Stimulated activated naive CD4-positive, alpha-beta T cell (primary cell): ENCODE data around the gene TSPAN12.
A peak's percentile ranks its signal among the peaks of the same experiment; 100 is the strongest.
"Not testable (repeated sequence)": the region's sequence is repeated elsewhere in the genome, so short reads cannot be mapped to it uniquely, and the experiment has no call there.

Experiments
- DNase-seq, 6 experiments: peaks; one replicate each; lab custom pipeline; 2025; lab: John Stamatoyannopoulos, UW

TSPAN12 gene, protein sequence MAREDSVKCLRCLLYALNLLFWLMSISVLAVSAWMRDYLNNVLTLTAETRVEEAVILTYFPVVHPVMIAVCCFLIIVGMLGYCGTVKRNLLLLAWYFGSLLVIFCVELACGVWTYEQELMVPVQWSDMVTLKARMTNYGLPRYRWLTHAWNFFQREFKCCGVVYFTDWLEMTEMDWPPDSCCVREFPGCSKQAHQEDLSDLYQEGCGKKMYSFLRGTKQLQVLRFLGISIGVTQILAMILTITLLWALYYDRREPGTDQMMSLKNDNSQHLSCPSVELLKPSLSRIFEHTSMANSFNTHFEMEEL

DNA sequence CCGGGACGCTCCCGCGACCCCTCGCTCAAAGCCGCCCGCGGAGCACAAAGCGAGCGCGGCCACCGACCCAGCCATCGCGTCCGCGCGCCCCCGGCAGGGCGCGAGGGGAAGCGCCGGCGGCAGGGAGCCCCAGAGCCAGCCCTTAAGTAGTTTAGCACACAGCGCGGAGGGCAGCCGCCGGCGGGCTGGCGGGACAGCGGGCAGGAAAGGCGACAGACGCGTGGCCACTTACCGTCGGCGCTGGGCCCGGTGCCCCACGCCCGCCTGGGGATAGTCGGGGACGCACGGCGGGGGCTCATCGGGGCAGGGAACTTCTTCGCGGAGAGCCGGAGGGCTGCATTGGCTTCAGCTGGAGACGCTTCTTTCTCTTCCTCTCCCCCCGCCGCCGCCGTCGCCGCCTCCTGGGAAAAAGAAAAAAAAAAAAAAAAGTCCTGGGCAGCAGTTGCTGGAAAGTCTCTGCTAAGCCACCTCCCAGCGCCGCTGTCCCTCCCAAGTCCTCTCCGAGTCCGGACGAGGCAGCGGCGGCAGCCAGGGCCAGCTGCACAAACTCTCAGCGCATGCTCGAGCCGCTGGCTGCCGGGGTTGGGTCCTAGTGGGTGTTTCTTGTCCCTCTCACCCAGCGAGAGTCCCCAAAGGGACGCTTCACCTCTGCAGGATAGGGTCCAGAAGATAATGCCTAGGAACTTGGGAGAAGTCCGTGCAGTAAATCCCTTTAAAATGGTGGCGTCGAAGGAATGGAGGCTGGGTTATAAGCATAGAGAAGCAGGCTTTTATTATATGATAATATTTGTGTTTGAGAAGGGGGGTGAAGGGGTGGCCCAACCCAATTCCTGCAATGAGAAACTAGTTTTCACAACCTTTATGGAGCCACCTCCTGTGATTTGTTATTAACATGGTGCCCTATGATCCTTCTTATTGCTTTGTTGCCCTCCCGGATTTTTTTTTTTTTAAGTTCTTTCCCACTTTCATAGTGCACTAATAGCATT is at the start of gene TSPAN12:
TSPAN12 (minus strand) TSS at position 557 of the 986 bp plus-strand sequence. CDS start 1,381 bp downstream, outside the sequence.
- DNase-seq: peak in 5 of 6 experiments; percentile 2 to 20 (median 10)

DNA sequence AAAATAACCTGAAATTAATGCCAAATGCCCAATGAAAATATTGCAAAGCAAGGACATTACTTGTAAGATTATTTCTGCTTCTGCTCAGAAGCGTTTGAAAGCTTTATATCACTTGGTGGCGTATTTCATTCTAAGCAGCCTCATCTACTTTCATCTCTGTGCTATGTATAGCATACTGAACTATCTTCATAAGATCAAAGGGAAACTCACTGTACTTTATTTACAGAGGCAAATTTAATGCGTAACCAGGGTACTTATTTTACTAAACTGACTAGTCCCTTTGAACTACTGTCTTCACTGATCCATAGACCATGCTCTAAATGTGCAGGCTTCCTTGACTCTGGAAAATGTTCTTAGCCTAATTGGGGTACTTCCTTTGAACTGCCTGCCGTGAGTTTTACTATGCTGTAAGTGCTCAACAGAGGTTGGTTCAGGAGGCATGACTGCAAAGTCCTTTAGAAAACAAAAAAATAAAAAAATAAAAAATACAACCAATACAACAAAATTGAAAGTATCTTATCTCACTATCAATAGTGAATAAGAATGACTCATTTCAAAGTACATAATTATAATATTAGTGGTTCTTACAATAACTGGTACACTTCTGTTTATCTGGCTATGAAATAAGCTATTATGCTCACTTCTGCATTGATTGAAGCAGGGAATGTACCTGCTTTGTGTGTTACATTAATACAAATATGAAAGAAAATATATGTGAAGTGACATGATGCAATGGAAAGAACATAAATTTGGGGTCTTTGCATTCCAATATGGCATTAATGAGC is 41.0 kb upstream of the TSPAN12 start:
- no peak for DNase-seq

DNA sequence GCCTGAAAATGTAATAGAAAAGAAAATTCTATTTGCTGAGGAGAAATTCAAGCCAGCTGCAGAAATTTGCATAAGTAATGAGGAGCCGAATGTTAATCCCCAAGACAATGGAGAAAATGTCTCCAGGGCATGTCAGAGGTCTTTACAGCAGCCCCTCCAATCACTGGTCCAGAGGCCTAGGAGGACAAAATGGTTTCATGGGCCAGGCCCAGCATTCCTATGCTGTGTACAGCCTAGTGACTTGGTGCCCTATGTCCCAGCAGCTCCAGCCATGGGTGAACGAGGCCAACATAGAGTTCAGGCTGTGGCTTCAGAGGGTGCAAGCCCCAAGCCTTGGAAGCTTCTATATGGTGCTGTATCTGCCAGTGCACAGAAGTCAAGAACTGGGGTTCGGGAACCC is 37.3 kb upstream of the TSPAN12 start:
- not testable (repeated sequence) for DNase-seq

DNA sequence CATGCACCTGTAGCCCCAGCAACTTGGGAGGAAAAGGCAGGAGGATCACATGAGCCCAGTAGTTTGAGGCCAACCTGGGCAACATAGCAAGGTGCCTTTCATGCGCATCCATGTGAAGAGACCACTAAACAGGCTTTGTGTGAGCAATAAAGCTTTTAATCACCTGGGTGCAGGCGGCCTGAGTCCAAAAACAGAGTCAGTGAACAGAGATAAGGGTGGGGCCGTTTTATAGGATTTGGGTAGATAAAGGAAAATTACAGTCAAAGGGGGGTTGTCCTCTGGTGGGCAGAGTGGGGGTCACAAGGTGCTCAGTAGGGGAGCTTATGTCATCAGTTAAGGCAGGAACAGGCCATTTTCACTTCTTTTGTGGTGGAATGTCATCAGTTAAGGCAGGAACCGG is 27.7 kb upstream of the TSPAN12 start:
- DNase-seq: not testable (repeated sequence)

DNA sequence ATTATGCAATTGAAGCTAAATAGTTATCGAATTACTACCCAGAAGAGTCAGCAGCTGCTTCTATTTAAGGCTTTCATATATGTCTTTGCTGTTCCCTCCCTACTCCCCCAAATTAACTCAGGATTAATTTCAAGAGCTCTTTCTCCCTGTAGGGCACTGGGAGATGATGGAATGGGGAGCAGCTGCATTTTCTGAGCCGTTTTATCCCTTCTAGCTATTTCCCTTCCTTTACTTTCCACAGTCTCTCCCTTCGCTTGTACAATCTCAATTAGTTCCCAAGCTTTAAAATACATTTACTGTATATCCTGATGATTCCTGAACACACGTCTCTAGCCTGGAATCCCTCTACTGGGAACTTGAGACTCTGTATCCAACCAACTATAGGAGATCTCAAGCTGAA is 19.8 kb upstream of the TSPAN12 start:
- DNase-seq: no peak

DNA sequence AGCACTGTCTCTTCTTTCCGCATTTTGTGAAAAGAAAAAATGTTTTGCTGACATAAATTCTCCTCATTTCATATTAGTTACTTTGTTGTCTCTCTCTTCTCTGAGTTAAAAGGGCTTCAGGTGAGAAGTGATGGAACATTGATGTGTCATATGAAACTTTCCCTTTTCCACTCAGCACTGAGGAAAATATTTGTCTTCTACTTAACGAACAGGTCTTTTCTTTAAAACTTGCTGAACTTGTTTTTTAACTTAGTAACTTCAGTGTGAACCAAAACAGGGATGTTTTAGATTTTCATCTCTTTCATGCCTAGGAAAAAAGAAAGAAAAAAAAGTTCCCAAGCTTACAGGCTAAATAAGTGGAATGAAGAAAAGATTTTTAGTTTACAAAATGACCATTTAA is 19.0 kb upstream of the TSPAN12 start:
- DNase-seq: no peak

DNA sequence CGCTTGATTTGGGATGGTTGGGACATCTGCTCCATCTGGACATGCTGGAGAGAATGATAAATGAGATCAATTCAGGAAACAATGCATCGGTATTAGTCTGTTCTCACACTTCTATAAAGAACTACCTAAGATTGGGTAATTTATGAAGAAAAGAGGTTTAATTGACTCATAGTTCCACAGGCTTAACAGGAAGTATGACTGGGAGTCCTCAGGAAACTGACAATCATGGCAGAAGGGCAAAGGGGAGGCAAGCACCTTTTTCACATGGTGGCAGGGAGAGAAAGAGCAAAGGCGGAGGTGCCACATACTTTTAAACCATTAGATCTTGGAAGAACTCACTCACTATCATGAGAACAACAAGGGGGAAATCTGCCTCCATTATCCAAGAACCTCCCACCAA is 16.8 kb upstream of the TSPAN12 start:
- no peak for DNase-seq

DNA sequence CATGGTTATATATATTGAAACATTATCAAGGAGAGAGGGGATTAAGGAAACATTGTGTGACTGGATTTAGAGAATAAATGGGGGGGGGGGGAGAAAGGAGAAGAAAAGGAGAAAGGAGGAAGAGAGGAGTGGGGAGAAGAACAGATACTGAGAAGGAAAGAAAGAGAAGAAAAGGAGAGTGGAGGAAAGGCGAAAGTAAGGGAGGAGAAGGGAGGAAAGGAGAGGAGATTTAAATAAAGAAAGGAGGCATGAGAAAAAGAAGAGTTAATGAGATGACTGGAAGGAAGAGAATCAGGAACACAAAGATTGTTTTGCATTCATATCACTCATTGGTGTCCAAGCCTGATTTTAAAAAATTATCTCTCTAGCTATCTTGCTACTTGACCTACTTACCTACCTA is 16.1 kb upstream of the TSPAN12 start:
- DNase-seq: no peak

DNA sequence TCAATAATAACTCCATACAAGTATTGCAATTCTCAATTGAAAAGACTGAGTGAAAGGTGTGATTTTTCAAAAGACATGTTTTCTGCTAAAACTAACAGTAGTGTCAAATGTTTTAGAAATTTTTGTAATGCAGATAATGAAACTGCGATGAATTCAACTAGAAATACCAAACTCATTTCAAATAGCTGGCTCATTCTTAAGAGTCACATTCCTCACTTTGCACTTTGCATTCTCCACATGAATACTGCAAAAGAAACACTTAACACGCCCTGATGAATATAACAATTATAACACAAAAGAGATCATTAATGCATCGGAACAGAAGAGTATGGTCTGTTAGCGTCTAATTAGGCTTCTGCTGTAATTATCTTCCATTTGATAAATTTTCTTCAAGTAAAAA is 15.5 kb upstream of the TSPAN12 start:
- DNase-seq: no peak

DNA sequence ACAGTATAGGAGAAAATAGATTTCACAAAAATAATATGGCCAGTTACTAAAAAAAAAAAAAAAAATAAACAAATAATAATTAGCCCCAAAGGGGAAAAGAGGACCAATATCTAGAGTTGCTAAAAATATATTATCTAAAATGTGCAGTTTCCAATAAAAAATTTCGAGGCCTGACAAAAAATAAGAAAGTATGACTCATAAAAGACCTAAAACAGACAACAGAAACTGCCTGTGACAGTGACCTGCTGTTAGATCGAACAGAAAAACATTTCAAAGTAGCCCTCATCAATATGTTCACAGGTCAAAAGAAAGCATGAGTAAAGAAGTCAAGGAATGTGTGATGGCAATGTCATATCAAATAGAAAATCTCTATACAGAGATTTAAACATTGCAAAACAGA is 11.8 kb upstream of the TSPAN12 start:
- DNase-seq: no peak

DNA sequence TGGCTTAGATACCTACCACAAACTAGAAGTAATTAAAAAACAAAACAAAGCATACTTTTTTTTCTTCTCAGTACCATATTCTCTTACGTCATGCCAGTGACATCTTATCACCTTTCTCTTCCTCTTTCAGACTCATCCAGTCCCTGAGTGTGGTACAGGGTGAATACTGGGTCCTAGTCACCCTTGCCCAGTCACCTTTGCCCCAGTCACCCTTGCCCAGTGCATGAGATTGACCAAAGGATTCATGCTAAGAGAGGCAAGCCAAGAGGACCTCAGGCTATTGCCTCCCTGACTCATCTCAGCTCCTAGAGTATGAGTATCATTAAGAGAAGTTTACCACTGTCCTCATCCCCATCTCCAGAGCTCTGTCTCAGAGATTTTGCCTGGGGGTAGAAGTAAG is 10.0 kb upstream of the TSPAN12 start:
- DNase-seq: no peak

DNA sequence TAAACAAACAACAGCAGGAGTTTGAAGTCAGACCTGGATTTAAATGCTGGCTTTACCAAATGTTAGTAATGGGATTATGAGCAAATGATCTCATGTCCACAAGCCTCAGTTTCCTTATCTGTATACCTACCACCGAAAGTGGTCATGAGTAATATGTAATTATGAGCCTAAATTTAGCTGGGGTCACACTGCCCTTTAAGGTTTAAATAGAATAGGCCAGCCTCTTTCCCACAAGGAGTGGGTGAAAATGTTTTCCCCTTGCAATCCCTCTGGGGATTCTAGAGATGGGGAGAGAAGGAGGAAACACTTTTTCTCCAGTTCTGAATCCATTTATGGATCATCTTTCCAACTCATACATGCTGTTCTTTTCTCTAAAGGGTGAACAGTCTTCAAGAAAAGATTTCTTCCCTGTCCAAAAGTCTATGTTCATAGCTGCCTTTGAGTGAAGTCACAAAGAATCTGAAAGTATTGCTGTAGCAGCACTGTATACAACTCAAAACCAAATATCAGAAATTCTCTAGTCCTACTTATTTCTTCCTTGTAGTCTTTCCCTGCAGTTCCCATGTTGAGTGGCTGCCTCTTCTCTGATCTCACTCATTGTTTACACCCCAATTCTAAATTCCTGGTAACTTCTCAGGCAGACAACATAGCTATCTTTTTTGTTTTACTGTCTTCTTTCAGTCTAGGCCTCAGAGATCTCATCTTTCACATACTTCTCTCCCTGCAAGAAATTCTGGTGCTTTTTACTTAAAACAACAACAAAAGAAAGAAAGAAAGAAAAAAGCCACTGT is 7.4 kb upstream of the TSPAN12 start:
- DNase-seq: no peak

DNA sequence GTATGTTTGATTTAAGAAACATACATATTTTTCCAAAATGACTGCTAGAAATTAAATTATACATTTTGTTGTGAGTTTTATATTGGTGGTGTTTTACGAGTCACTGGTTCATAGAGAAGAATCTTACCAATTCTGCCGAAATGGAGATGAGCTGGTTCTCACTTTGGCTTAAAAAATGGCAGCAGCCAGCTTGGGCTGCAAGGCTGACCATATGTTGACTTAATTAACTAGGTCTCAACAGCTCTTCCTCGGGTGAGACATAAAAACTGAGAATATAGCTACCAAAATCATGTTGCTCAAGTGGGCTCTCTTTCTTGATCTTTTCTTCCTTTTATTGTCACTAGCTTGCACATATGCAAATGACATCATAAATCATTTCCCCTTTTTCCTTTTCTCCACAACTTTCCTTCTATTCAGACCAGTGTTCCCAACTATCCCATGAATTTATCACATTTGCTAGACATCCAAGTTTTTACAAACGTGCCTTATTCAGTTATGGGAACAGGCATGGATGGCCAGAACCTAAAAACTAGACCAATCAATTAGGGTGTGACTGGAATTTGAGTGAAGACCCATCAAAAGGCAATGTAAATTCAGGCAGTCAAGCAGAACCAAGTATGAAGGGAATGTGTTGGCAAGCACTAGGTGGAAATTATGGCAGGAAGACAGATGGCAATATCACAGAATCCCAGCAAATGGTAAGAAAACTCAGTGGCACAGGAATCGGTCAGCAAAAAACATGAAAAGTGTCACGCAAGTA is 6.4 kb upstream of the TSPAN12 start:
- DNase-seq: no peak

DNA sequence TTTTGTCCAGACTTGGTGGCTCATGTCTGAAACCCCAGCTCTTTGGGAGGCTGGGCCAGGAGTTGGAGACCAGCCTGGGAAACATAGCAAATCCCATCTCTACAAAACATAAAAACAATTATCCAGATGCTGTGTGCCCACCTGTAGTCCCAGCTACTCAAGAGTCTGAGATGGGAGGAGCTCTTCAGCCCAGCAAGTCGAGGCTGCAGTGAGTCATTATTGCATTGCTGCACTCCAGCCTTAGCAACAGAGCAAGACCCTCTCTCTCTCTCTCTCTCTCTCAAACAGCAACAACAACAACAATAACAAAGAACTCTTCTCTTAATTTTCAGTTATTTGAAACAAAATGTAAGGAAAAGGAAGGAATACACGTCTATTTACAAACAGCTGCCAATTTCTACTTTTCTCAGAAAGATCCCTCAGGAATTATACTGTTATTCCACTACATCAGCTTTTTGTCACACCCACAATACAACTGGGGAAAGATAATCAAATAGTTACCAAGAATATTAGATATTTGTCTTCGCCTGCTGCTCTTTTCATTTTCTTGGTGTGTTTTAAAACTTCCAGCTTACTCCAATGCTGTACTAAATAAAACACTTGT is 5.1 kb upstream of the TSPAN12 start:
- DNase-seq: no peak

DNA sequence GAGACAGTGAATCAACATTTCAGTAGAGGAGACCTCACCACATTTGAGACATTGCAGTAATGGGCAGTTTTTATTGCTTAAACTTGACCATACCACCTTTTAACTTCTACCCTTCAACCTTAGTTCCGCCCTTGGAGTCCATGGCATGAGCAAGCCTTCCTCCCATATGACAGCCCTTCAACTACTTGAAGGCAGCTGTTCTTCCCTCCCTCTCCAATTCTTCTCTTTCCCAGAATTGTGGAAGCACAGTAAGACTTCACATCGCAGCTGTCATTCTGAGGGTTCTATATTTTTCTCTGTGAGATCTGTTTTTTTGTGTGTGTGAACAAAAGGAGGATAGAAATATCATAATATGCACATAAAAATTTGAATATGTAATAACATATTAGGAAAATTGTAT is 2.2 kb upstream of the TSPAN12 start:
- DNase-seq: no peak

DNA sequence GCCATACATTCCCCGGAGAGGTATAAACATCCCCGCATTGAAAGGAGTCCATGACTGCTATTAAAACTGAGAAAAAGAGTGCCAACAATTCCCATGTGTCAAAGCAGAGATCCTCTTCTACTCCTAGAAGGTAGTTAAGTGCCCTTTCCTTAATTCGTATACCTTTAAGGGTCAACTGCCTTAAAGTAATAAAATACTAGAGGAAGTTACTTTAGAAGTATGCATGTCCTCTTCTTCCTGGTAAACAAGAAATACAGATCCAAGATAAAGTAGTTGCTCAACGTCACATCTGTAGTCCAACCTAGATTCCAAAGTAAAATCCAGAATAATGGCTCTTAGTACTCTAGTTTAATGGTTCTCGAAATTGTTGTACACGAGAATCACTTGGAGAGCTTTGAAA is 1.5 kb upstream of the TSPAN12 start:
- DNase-seq: no peak

DNA sequence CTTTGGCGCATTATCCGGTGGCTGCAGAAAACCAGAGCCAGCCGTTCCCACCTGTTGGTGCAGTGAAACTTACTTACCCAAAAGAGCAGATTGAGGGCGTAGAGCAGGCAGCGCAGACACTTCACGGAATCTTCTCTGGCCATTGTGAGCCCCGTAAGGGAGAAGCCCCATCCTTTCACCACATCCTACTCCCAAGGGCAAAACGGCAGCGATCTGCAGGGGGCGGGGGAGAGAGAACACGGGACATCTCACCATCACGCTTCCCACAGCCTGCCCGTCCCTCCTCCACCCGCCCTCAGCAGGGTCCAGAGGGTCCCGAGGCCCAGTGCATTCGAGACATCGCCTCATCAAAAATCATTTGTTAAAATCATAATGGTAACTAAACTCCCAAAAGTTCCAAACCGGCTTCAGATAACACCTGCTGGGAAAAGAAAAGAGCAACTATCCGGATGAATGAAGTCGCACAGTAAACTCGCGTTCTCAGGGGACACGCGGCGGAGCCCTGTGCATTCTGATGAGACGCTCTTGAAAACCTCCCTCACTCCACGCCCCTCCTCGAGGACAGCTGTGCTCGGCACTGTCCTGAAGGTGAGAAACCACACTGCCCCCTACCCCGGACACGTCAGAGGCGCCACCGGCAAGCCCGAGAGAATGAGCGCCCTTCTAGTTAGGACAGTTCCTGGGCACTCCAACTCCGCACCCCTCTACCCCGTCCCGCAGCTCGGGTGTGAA is 1.2 kb downstream of the TSPAN12 start:
- DNase-seq: no peak

DNA sequence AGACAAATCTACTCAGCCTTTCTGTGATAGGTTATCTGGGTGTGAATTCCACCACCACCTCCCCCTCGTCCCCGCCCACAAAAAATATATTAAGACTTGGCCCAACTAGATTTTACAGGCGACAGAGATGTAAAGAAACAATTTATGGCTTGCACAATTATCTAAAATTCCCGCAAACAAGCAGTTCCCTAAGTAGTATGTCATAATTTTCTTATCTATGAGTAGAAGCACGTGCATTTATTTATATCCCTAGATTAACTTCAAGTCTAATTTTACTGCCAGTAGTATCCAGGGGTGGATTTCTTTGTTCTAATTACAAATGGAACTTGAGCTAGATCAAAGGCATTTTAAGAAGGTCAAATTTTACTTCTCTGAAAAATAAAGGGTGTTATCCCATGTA is 1.7 kb downstream of the TSPAN12 start:
- no peak for DNase-seq

DNA sequence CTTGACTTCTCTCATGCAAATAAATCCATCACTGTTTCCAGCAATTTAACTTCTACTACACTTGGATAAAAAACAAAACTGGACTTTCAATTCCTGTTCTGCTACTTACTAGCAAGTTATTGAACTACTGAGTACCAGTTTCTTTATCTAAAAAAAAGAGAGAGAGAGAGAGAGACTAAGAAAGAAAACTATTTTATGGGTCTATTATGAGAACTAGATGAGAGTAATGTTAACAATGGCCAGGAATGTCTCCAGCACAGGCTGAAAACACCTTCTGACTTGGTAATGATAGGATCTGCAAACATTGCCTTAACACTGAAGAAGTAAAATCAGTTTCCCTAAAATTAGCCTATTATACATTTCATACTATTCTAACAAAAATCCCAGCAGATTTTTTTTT is 5.2 kb downstream of the TSPAN12 start:
- no peak for DNase-seq

DNA sequence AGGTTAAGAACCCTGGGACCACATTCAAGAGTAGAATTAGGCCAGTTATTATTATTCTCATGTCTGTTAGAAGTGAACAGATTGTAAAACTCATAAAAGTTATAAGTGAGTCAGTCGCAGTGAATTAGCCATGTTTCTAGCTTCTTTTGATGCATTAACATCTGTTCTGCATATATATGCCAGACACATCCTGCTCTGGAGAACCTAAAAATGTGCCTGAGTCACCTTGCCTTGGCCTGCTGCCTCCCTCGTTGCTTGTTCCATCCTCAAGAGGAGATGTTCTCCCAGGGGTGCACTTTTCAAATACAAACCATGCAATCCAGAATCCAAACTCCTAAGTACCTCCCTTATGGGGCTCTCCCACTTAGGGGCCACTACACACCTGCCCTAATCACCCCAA is 14.8 kb downstream of the TSPAN12 start:
- no peak for DNase-seq
